WTC11 (cell line): ENCODE results near the gene MIER1. TPM values are rescaled to one million over a fixed set of nuclear protein-coding genes. Genes with fewer than 3 reads are reported as not detected.

Source experiments
- ATAC-seq: fragments of 200-7000 bp; cut with Tn5 transposase; 2 replicates; pipeline ENCODE4 v1.10.0; 2021; ENCODE audit warnings: mild to moderate bottlenecking, moderate library complexity
- CTCF ChIA-PET: fragments of 300-600 bp; sonication (Branson Sonifier 250); formaldehyde crosslinking; loops from one replicate; lab custom pipeline; 2021; ENCODE audit warnings: antibody characterized with exemption; lab: Charles Lee
- POLR2A ChIA-PET: fragments of 350-600 bp; sonication (Branson Sonifier 250); formaldehyde crosslinking; loops from one replicate; lab custom pipeline; 2021; ENCODE audit warnings: antibody characterized with exemption; lab: Charles Lee
- DNase-seq: peaks from one replicate; pipeline ENCODE4 v3.0.0; 2021; ENCODE audit warnings: low spot score
- H3K27ac Mint-ChIP-seq: 2 replicates; pipeline ENCODE4 v1.8.0; 2021; ENCODE audit warnings: mixed read lengths
- H3K27me3 Mint-ChIP-seq: 2 replicates; pipeline ENCODE4 v1.8.0; 2021; ENCODE audit warnings: low read depth, mild to moderate bottlenecking, moderate library complexity, mixed read lengths
- H3K36me3 Mint-ChIP-seq: 2 replicates; pipeline ENCODE4 v1.8.0; 2021; ENCODE audit warnings: mixed read lengths
- H3K4me1 Mint-ChIP-seq: 2 replicates; pipeline ENCODE4 v1.8.0; 2022; ENCODE audit warnings: mixed read lengths
- H3K4me3 Mint-ChIP-seq: 2 replicates; pipeline ENCODE4 v1.8.0; 2021; ENCODE audit warnings: mild to moderate bottlenecking, moderate library complexity, mixed read lengths
- H3K9me3 Mint-ChIP-seq: 2 replicates; pipeline ENCODE4 v1.8.0; 2021; ENCODE audit warnings: mixed read lengths
- ARID4B ChIP-seq: sonication (generic); formaldehyde crosslinking; IDR thresholded peaks from 2 replicates; pipeline ENCODE4 v1.8.0; 2023; ENCODE audit warnings: missing genetic modification reagents, mild to moderate bottlenecking, borderline replicate concordance
- CREB1 ChIP-seq: sonication (generic); formaldehyde crosslinking; IDR thresholded peaks from 2 replicates; pipeline ENCODE4 v1.8.0; 2023; ENCODE audit warnings: mild to moderate bottlenecking, missing genetic modification reagents
- CTCF ChIP-seq: fragments of 200-600 bp; IDR thresholded peaks from 2 replicates; pipeline ENCODE4 v1.8.0; 2022; ENCODE audit warnings: antibody characterized with exemption
- ESRRA ChIP-seq: sonication (generic); formaldehyde crosslinking; IDR thresholded peaks from 2 replicates; pipeline ENCODE4 v1.8.1; 2022; ENCODE audit warnings: mild to moderate bottlenecking, missing genetic modification reagents, borderline replicate concordance
- HMGXB4 ChIP-seq: sonication (generic); formaldehyde crosslinking; IDR thresholded peaks from 2 replicates; pipeline ENCODE4 v1.8.1; 2023; ENCODE audit warnings: mild to moderate bottlenecking, moderate library complexity, missing genetic modification reagents
- NR2C2 ChIP-seq: sonication (generic); formaldehyde crosslinking; IDR thresholded peaks from 2 replicates; pipeline ENCODE4 v1.8.0; 2022; ENCODE audit warnings: mild to moderate bottlenecking, missing genetic modification reagents
- RORB ChIP-seq: fragments of 250-450 bp; sonication (Bioruptor Pico); IDR thresholded peaks from 2 replicates; pipeline ENCODE4 v1.9.0; 2021; ENCODE audit warnings: mild to moderate bottlenecking
- STAT6 ChIP-seq: sonication (generic); formaldehyde crosslinking; conservative IDR thresholded peaks from 2 replicates; pipeline ENCODE4 v1.8.1; 2023; ENCODE audit warnings: mild to moderate bottlenecking, low read depth, missing genetic modification reagents, moderate library complexity
- TCF7 ChIP-seq: sonication (generic); formaldehyde crosslinking; IDR thresholded peaks from 2 replicates; pipeline ENCODE4 v1.8.0; 2022; ENCODE audit warnings: mild to moderate bottlenecking, low read depth, missing genetic modification reagents, moderate library complexity
- TEAD4 ChIP-seq: sonication (generic); formaldehyde crosslinking; IDR thresholded peaks from 2 replicates; pipeline ENCODE4 v1.8.0; 2022; ENCODE audit warnings: mild to moderate bottlenecking, missing genetic modification reagents
- ZMAT4 ChIP-seq: fragments of 250-450 bp; sonication (Bioruptor Pico); IDR thresholded peaks from 2 replicates; pipeline ENCODE4 v1.9.0; 2021; ENCODE audit warnings: mild to moderate bottlenecking
- ZNF121 ChIP-seq: sonication (generic); formaldehyde crosslinking; IDR thresholded peaks from 2 replicates; pipeline ENCODE4 v1.8.0; 2023; ENCODE audit warnings: missing genetic modification reagents
- ZNF232 ChIP-seq: sonication (generic); formaldehyde crosslinking; IDR thresholded peaks from 2 replicates; pipeline ENCODE4 v1.8.0; 2022; ENCODE audit warnings: mild to moderate bottlenecking, missing genetic modification reagents
- ZNF281 ChIP-seq: sonication (generic); formaldehyde crosslinking; IDR thresholded peaks from 2 replicates; pipeline ENCODE4 v1.8.0; 2023; ENCODE audit warnings: mild to moderate bottlenecking, missing genetic modification reagents
- ZNF425 ChIP-seq: fragments of 250-450 bp; sonication (Bioruptor Pico); conservative IDR thresholded peaks from 2 replicates; pipeline ENCODE4 v1.9.0; 2021; ENCODE audit warnings: mild to moderate bottlenecking
- ZNF671 ChIP-seq: fragments of 250-450 bp; sonication (Bioruptor Pico); IDR thresholded peaks from 2 replicates; pipeline ENCODE4 v1.8.0; 2021; ENCODE audit warnings: mild to moderate bottlenecking
- ZSCAN18 ChIP-seq: fragments of 250-450 bp; sonication (Bioruptor Pico); IDR thresholded peaks from 2 replicates; pipeline ENCODE4 v2.1.2; 2022; ENCODE audit warnings: mild to moderate bottlenecking, moderate library complexity
- total RNA-seq: library from RNA; stranded (reverse); gene quantifications from 3 replicates; pipeline ENCODE4 v1.2.3, GENCODE V29; 2021

MIER1 gene
- total RNA-seq, 1 experiment from 2014 or later = 31.0 TPM

- TF ChIP-seq ZSCAN18 (CRISPR knock-in tag) (no peak), CREB1 (CRISPR knock-in tag) (no peak), ZNF281 (peak; percentile 75), ZNF425 (CRISPR knock-in tag) (no peak), ZNF671 (CRISPR knock-in tag) (no peak), ESRRA (CRISPR knock-in tag) (no peak), HMGXB4 (CRISPR knock-in tag) (no peak; the same call in 1 of the 2 replicates), ZNF121 (CRISPR knock-in tag) (no peak), CTCF (no peak), ZNF232 (CRISPR knock-in tag) (peak; percentile 61; the same call in 1 of the 2 replicates)
- TF ChIP-seq, all 79 proteins: peak for 17
Observed at GRCh38 chr1:66924756-66925557, at the start of gene MIER1, which contains the start of gene DNAI4 (continued).

- H3K27me3 Mint-ChIP-seq = no peaks in the 10 kb centered on the region
- H3K27ac Mint-ChIP-seq = no peak overlapping the region
- CTCF ChIA-PET = interaction anchor here (0.7 kb wide), 1 partner anchor 335 kb away, joined by 3 read pairs; no protein-coding TSS in a partner anchor
- ATAC-seq (peak; percentile 60; the same call in 1 of the 2 replicates), DNase-seq (no peak)
- peaks cover 8% of the 10 kb centered on the region for H3K36me3 Mint-ChIP-seq
- no peak overlapping the region for H3K4me3 Mint-ChIP-seq
- no peaks in the 10 kb centered on the region for H3K4me1 Mint-ChIP-seq
- POLR2A ChIA-PET = no interaction called here
- peaks cover 38% of the 10 kb centered on the region for H3K9me3 Mint-ChIP-seq
- TF ChIP-seq NR2C2 (CRISPR knock-in tag) = no peak
- no peak for TF ChIP-seq ZMAT4 (CRISPR knock-in tag)
- TF ChIP-seq STAT6 (CRISPR knock-in tag) = no peak
- no peak for TF ChIP-seq TEAD4 (CRISPR knock-in tag)
- TF ChIP-seq RORB (CRISPR knock-in tag) = no peak
- no peak for TF ChIP-seq TCF7 (CRISPR knock-in tag)
- TF ChIP-seq ARID4B (CRISPR knock-in tag) = no peak
Observed at GRCh38 chr1:66876664-66877063, 48.1 kb upstream of the MIER1 start.
